CMK (cell line): ENCODE data around the gene PRSS12.
"Not testable (repeated sequence)": the region's sequence is repeated elsewhere in the genome, so short reads cannot be mapped to it uniquely, and the experiment has no call there.

ENCODE experiments used
- DNase-seq: peaks from one replicate; pipeline ENCODE4 v3.0.0-alpha.2; 2010; ENCODE audit warnings: low read depth

The PRSS12 gene

DNA sequence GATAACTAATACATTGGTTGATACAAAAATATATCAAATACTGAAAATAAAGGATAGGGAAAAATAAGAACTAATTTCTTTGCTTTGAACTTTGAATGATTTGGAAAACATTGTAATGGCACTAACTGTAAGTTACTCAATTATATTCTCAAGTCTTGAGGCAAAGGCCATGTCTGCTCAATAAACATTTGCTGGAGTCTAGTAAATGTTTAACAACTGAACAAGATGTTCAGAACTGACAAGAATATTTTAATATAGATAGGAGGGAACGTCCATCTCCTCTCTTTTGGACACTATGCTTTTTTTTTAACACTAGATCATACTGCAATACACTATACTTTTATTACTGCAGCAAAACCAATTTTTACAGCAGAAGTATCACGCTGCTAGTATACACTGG lies 76.2 kb downstream of the PRSS12 start:
- no peak for DNase-seq

DNA sequence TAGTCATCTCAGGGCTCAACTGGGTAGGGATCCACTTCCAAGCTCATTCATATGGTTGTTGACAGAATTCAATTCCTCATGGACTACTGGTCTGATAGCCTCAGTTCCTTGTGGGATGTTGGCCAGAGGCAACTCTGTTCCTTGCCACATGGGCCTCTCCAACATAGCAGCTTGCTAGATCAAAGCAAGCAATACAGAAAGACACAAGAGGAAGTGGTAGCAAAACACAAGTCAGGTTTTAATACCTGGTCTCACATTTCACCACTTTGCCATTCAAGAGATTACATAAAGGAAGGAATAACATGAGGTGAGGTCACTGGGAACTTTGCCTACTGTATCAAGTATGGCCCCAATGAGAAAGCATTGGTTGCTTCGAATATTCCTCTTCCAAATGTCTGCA lies 79.2 kb downstream of the PRSS12 start:
- no peak for DNase-seq

DNA sequence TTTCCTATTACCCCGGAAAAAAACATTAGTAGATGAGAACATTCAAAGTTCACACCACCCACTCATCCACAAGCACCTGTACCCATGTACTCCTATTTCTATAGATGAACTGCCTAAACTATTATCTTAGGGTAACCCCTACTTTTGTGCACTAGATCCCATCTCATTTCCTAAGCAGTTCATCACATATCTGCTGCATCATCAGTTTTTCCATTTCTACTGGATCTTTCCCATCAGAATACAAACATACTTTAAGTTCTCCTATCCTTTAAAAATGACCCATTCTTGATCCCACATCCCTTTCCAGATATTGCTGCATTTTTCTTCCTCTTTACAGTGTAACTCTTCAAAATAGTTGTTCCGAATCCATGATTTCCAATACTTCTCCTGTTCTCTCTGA lies 81.0 kb downstream of the PRSS12 start:
- DNase-seq, result no peak

DNA sequence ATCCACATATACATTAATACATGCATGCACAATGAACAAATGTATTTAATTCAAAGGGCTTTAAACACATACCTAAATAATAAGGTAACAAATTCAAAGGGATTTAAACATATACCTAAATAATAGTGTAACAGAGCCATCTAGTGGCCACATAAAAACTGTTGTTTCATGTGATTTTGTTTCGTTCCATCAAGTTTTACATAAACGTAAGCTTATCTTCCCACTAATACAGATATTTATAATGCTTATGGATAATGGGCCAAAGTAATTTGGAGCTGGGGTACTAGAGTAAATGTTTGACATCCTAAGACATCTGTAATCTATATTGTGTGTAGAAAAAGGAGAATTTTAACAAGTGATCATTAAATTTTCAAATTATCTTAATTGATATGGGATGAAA lies 82.3 kb downstream of the PRSS12 start:
- no peak for DNase-seq

DNA sequence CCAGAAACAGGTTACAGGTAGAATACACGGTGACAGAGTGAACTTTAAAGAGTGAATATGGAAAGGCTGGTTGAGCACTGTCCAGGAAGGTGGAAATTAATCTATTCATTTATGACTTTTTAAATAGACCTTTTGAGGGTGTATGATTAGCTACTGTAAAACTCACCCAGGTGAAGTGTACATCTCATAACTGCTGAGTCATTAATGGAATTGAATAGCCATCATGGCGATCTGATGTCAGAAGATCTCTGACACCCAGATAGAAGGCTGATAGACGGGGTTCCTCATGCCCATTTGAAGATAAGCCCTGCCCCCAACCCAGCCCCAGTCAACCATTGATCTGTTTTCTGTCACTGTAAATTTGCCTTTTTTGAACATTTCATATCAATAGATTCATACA lies 84.0 kb downstream of the PRSS12 start:
- no peak for DNase-seq

DNA sequence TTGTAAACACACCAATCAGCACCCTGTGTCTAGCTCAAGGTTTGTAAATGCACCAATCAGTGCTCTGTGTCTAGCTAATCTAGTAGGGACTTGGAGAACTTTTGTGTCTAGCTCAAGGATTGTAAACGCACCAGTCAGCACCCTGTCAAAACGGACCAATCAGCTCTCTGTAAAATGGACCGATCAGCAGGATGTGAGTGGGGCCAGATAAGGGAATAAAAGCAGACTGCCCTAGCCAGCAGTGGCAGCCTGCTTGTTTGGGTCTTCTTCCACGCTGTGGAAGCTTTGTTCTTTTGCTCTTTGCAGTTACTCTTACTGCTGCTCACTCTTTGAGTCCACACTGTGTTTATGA lies 86.7 kb downstream of the PRSS12 start:
- DNase-seq, result not testable (repeated sequence)

DNA sequence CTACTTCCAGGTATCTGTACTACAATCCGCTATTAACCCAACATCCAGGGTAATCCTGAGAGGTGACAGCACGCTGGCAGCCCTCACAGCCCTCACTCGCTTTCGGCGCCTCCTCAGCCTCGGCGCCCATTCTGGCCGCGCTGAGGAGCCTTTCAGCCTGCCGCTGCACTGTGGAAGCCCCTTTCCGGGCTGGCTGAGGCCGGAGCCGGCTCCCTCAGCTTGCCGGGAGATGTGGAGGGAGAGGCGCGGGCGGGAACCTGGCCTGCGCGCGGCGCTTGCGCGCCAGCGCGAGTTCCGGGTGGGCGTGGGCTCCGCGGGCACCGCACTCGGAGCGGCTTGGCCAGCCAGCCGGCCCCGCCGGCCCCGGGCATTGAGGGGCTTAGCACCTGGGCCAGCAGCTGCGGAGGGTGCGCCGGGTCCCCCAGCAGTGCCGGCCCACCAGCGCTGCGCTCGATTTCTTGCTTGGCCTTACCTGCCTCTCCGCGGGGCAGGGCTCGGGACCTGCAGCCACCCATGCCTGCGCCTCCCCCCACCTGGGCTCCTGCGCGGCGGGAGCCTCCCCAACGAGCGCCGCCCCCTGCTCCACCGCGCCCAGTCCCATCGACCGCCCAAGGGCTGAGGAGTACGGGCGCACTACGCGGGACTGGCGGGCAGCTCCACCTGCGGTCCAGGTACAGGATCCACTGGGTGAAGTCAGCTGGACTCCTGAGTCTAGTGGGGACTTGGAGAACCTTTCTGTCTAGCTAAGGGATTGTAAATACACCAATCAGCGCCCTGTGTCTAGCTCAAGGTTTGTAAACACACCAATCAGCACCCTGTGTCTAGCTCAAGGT lies 87.3 kb downstream of the PRSS12 start:
- no peak for DNase-seq

DNA sequence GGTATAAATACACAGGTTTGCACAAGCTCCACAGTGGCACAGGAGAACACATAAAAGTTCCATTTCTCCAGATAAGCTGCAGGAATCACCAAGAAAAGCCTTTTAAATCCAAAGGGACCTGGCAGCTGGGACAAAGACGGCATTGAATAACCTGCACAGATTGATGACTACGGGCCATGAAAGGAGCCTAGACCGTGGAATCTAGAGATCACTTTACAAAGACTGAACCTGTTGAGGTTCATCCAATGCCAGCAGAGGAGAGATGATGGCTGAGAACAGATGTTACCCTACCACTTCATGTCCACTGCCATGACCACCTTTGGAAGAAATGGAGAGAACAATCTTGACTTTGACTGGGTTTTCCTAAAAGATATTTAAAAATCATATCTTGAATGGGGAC lies 88.7 kb downstream of the PRSS12 start:
- no peak for DNase-seq

DNA sequence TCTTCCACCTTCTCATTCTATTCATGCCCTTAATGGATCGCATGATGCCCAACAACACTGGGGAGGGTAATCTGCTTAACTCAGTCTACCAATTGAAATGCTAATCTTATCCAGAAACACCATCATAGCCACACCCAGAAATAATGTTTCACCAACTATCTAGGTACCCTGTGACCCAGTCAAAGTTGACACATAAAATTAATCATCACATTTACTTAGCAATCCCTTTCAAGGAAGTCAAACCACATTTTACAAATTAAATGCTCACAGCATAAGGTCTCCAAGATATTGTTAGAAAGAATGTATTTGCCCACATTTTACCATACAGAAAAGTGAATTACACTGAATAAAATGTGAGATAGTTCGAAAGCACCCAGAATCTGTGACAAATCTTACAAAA lies 92.5 kb downstream of the PRSS12 start:
- no peak for DNase-seq

DNA sequence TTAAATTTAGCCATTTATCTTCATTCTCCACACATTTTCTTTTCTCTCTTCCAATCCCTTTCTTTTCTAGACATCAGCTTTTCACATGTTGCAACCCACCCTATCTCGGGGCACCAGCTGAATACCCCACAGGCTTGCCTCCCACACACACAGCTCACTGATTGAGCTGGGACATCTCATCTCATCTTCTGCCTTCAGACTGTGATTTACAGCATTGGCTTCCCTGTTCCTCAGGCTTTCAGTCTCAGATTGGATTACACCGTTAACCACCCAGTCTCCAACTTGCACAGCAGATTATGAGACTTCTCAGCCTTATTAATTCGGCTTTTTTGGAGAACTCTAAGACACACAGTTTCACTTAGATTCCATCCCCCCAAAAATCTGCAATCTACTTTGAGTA lies 93.7 kb downstream of the PRSS12 start:
- DNase-seq, result no peak

DNA sequence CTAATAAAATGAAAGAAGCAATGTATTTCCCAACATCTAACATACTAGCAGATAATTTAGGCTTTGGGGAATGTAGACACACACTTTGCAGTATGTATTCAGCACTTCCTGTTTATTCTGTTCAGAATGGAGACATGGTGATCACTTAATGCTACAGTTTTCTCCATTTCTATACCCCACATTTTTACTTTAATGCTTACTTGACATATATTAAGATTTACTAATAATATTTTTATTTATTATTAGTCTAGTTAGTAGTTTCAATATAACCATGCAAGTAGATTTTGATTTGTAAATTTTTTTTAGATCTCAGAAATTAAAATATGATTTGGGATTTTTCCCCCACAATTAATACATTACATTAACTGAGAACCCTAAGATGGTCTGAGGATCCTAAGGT lies 98.4 kb downstream of the PRSS12 start:
- DNase-seq, result no peak

DNA sequence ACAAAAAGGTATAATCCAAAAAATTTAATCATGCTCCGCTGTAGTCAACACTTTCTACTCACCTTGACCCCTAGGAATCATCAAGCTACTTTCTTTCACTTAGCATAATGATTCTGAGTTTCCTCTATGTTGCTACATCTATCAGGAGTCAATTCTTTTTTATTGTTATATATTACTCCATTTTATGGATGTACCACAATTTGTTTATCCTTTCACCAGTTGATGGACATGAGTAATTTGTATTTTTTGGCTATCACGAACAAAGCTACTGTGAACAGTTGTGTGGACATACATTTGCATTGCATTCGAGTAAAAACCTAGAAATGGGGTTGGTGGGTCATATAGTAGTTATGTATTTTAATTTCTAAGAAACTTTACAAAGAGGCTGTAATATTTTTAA lies 102.9 kb downstream of the PRSS12 start:
- no peak for DNase-seq

DNA sequence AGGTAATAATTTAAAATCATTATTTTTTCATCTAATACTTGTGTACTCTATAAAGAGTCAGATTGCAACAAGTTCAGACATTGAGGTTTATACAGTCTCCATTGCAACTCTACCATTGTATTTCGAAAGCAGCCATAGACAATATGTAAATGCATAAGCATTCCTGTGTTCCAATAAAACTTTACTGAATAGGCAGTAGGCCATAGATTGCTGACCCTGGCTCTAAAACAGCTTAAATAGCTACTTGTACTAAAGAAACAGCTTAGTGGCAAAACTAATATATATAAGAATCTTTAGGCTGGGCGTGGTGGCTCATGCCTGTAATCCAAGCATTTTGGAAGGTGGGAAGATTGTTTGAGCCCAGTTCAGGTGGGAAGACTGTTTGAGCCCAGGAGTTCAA lies 115.3 kb downstream of the PRSS12 start:
- no peak for DNase-seq

DNA sequence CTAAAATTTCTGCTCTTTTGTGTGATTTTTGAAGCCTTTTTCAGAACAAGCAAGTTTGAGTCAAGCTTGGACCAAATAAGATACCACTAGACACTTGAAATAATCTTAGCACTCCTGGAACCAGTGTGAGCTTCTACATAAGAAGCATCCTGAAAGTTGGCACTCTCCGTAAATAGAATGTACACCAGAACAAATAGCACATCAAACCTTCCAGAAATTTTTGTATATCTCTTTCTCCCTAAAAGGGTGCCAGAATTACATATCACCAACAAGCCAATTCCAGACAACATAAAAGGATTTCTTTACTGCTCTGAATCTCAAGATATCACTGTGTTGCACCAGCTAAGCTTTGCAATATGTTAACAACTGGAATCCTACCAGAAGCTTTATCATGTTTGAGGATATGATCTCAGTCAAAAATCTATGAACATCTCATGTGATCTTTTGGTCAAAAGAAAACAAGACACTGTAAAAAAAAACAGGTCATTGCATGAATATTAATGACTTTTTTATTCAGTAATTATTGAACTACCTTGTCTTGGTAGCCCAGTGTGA lies 117.2 kb downstream of the PRSS12 start:
- no peak for DNase-seq
